GM21360 (cell line): ENCODE measurements around the gene S100A11.

Experiments used
- ATAC-seq: cut with Tn5 transposase; IDR thresholded peaks from one replicate; pipeline ENCODE4 v1.9.1; 2021; ENCODE audit warnings: mild to moderate bottlenecking, moderate library complexity; ENCODE audit not compliant: unreplicated experiment

S100A11 gene

GRCh38 chr1:151985768-151986167 is 51.0 kb downstream of the S100A11 start:
- no peak for ATAC-seq

GRCh38 chr1:151985270-151985669 is 51.5 kb downstream of the S100A11 start:
- no peak for ATAC-seq

GRCh38 chr1:151984313-151984956 is 52.4 kb downstream of the S100A11 start:
- ATAC-seq = no peak
